HepG2 (cell line): ENCODE measurements around the gene SP140L. TPM values are rescaled to one million over a fixed set of nuclear protein-coding genes. Genes with fewer than 3 reads are reported as not detected.

Experiments
- ARID2 ChIP-seq: sonication (generic); formaldehyde crosslinking; IDR thresholded peaks from 2 replicates; pipeline ENCODE4 v1.8.1; 2022; ENCODE audit warnings: mild to moderate bottlenecking, missing genetic modification reagents, borderline replicate concordance
- EEA1 ChIP-seq: sonication (generic); formaldehyde crosslinking; IDR thresholded peaks from 2 replicates; pipeline ENCODE4 v1.5.1; 2020; ENCODE audit warnings: mild to moderate bottlenecking, missing genetic modification reagents, borderline replicate concordance
- FOXO1 ChIP-seq: sonication (generic); formaldehyde crosslinking; IDR thresholded peaks from 2 replicates; pipeline ENCODE4 v1.4.0; 2020; ENCODE audit warnings: missing genetic modification reagents
- GABPB1 ChIP-seq: IDR thresholded peaks from 2 replicates; pipeline ENCODE4 v1.6.1; 2016; ENCODE audit warnings: mild to moderate bottlenecking, missing genetic modification reagents, moderate library complexity, missing compliant biosample characterization
- HMGA1 ChIP-seq: sonication (generic); formaldehyde crosslinking; conservative IDR thresholded peaks from 2 replicates; pipeline ENCODE4 v1.4.0; 2020; ENCODE audit warnings: missing genetic modification reagents
- POLR2G ChIP-seq: fragments of 200-400 bp; formaldehyde crosslinking; IDR thresholded peaks from 2 replicates; pipeline ENCODE4 v1.6.1; 2018; ENCODE audit warnings: mild to moderate bottlenecking, low read depth, low read length, moderate library complexity
- TOE1 ChIP-seq: sonication (generic); formaldehyde crosslinking; IDR thresholded peaks from 2 replicates; pipeline ENCODE4 v1.4.0; 2020; ENCODE audit warnings: mild to moderate bottlenecking, missing genetic modification reagents
- ZFP82 ChIP-seq: sonication (generic); formaldehyde crosslinking; IDR thresholded peaks from 2 replicates; pipeline ENCODE4 v1.5.1; 2020; ENCODE audit warnings: mild to moderate bottlenecking, missing genetic modification reagents, borderline replicate concordance
- ZNF343 ChIP-seq: sonication (generic); formaldehyde crosslinking; IDR thresholded peaks from 2 replicates; pipeline ENCODE4 v1.4.0; 2020; ENCODE audit warnings: mild to moderate bottlenecking, missing genetic modification reagents
- ZNF616 ChIP-seq: sonication (generic); formaldehyde crosslinking; IDR thresholded peaks from 2 replicates; pipeline ENCODE4 v1.5.0; 2020; ENCODE audit warnings: low read depth, mild to moderate bottlenecking, missing genetic modification reagents
- ZNF619 ChIP-seq: sonication (generic); formaldehyde crosslinking; IDR thresholded peaks from 2 replicates; pipeline ENCODE4 v1.4.0; 2020; ENCODE audit warnings: mild to moderate bottlenecking, missing genetic modification reagents
- ZNF678 ChIP-seq: sonication (generic); formaldehyde crosslinking; IDR thresholded peaks from 2 replicates; pipeline ENCODE4 v1.4.0; 2020; ENCODE audit warnings: mild to moderate bottlenecking, missing genetic modification reagents
- ZNF75D ChIP-seq: sonication (generic); formaldehyde crosslinking; IDR thresholded peaks from 2 replicates; pipeline ENCODE4 v1.8.1; 2023; ENCODE audit warnings: missing genetic modification reagents, mild to moderate bottlenecking, borderline replicate concordance
- ZNF788 ChIP-seq: sonication (generic); formaldehyde crosslinking; IDR thresholded peaks from 2 replicates; pipeline ENCODE4 v1.5.0; 2020; ENCODE audit warnings: mild to moderate bottlenecking, missing genetic modification reagents, borderline replicate concordance
- ZNF83 ChIP-seq: sonication (generic); formaldehyde crosslinking; IDR thresholded peaks from 2 replicates; pipeline ENCODE4 v1.4.0; 2020; ENCODE audit warnings: missing genetic modification reagents, mild to moderate bottlenecking, borderline replicate concordance
- ZSCAN21 ChIP-seq: sonication (generic); formaldehyde crosslinking; IDR thresholded peaks from 2 replicates; pipeline ENCODE4 v1.8.0; 2022; ENCODE audit warnings: mild to moderate bottlenecking, missing genetic modification reagents, moderate library complexity, borderline replicate concordance
- polyA plus RNA-seq, 8 experiments: library from polyadenylated mRNA; depleted of rRNA in 3 of 8; stranded (reverse) in 7 of 8; unstranded in 1 of 8; fragments of >200 nt; fragmentation: Illumina TruSeq in 4 of 8; extraction: Trizol in 4 of 8; gene quantifications; 2 replicates each; pipeline versions ENCODE4 v1.2.1 to v1.2.3, GENCODE V29; 2011 to 2016; ENCODE audit warnings: low read depth in 4 of 8, missing spikeins in 1 of 8, mixed read lengths in 1 of 8; ENCODE audit not compliant: insufficient read depth in 1 of 8
- total RNA-seq, 5 experiments: library from RNA; depleted of rRNA; stranded (reverse); fragments of >200 nt; fragmentation: Illumina TruSeq; extraction: Trizol; gene quantifications; 2 replicates each; pipeline ENCODE4 v1.2.3, GENCODE V29; 2016; ENCODE audit warnings: low read depth in 1 of 5
- TF ChIP-seq, protein P1 (sequence below): sonication (generic); formaldehyde crosslinking; IDR thresholded peaks from 2 replicates; pipeline ENCODE4 v1.4.0; 2020; ENCODE audit warnings: mild to moderate bottlenecking, missing genetic modification reagents
- TF ChIP-seq, protein P2 (sequence below): IDR thresholded peaks from 2 replicates; pipeline ENCODE4 v1.6.1; 2016; ENCODE audit warnings: mild to moderate bottlenecking
- TF ChIP-seq, protein P3 (sequence below): sonication (generic); formaldehyde crosslinking; IDR thresholded peaks from 2 replicates; pipeline ENCODE4 v1.4.0; 2020; ENCODE audit warnings: mild to moderate bottlenecking, missing genetic modification reagents

The SP140L gene
- total and polyA plus RNA-seq, 2 of the 13 experiments (the other 11 are each of a cell fraction or from before 2014, with no cell fraction given): 10.9 to 17.5 TPM

DNA sequence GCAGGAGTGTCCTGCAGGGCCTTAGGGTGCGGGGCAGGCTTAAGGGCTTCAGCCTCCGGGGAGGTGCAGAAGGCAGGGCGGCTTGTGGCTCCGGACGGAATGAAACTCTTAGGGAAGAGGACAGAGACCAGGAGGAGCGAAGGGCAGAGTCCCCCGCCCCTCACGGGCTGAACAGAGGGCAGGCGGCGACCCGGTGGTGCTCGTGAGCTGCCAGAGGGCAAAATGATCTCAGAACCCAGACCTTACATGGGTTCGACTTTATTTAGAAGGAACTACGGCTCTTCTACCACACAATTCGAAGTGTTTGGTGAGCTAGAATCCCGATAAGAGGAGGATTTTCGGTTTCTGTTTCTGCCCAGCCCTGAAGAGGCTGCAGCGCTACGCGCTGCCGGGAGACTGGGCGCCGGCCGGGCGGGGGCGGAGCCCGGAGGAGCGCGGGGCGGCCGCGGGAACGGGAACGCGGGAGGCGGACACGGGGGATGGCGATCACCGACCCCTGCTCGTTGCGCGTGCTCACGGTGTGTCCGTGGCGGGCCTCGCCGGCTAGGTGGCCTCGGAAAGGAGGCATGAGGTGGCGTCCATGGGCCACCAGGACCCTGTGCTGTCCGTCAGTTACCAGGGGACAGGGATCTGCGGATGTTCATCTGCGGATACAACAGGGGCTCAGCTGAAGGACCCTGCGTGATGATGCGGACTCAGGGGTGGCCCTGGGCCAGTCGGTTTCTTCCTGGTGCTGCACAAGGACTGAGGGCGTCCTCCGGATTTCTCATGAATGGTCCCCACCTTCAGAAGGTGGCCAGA is 84.8 kb downstream of the SP140L start (continued):
- TF ChIP-seq, protein P1, sequence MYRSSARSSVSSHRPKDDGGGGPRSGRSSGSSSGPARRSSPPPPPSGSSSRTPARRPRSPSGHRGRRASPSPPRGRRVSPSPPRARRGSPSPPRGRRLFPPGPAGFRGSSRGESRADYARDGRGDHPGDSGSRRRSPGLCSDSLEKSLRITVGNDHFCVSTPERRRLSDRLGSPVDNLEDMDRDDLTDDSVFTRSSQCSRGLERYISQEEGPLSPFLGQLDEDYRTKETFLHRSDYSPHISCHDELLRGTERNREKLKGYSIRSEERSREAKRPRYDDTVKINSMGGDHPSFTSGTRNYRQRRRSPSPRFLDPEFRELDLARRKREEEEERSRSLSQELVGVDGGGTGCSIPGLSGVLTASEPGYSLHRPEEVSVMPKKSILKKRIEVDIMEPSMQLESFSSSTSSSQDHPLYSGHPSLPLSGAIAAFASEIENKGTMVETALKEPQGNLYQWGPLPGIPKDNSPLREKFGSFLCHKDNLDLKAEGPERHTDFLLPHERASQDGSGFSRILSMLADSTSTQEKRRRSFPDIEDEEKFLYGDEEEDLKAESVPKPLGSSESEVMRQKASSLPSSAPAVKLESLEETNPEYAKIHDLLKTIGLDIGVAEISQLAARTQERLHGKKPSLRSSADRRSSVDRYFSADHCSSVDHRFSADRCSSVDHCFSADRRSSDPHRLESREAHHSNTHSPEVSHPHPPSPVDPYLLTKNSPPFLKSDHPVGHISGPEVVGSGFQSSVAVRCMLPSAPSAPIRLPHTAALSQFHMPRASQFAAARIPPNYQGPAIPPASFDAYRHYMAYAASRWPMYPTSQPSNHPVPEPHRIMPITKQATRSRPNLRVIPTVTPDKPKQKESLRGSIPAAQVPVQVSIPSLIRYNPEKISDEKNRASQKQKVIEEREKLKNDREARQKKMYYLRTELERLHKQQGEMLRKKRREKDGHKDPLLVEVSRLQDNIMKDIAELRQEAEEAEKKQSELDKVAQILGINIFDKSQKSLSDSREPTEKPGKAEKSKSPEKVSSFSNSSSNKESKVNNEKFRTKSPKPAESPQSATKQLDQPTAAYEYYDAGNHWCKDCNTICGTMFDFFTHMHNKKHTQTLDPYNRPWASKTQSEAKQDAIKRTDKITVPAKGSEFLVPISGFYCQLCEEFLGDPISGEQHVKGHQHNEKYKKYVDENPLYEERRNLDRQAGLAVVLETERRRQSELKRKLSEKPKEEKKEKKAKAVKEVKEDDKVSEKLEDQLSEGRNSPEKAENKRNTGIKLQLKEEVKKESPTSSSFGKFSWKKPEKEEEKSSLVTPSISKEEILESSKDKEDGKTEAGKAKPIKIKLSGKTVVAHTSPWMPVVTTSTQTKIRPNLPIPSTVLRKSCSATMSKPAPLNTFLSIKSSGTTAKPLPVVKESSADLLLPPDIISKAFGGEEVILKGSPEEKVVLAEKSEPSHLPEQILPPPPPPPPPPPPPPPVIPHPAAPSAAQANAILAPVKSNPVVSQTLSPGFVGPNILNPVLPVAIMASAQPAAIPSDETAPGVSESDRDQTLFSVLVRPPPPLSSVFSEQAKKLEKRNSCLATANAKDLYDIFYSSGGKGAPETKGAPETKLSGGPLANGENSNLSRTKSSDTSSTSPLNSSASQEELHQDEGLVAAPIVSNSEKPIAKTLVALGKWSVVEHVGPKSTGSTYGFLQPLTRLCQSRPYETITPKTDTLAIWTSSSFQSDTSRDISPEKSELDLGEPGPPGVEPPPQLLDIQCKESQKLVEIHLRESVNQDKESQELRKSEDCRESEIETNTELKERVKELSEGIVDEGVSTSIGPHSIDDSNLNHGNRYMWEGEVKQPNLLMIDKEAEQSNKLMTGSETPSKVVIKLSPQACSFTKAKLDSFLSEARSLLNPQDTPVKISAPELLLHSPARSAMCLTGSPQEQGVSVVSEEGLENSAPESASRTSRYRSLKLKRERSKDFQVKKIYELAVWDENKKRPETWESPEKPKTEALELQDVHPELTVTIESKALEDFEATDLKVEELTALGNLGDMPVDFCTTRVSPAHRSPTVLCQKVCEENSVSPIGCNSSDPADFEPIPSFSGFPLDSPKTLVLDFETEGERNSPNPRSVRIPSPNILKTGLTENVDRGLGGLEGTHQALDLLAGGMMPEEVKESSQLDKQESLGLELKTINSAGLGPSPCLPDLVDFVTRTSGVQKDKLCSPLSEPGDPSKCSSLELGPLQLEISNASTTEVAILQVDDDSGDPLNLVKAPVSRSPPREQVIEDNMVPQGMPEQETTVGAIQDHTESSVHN (CRISPR knock-in tag): no peak
- TF ChIP-seq TOE1 (CRISPR knock-in tag) (no peak), ZNF343 (CRISPR knock-in tag) (no peak), ZNF678 (0 out of 2 replicates have a peak, but pooled peaks have one; percentile 64), HMGA1 (CRISPR knock-in tag) (no peak), POLR2G (peak; percentile 92), ARID2 (CRISPR knock-in tag) (peak; percentile 61; the same call in 1 of the 2 replicates), ZSCAN21 (CRISPR knock-in tag) (peak; percentile 70; the same call in 1 of the 2 replicates), GABPB1 (peak; percentile 69; the same call in 1 of the 2 replicates), EEA1 (CRISPR knock-in tag) (peak; percentile 85; the same call in 1 of the 2 replicates), ZNF616 (CRISPR knock-in tag) (peak; percentile 62; the same call in 1 of the 2 replicates), ZFP82 (CRISPR knock-in tag) (no peak; the same call in 1 of the 2 replicates), ZNF788 (CRISPR knock-in tag) (0 out of 2 replicates have a peak, but pooled peaks have one; percentile 71), ZNF619 (CRISPR knock-in tag) (peak; percentile 83), FOXO1 (CRISPR knock-in tag) (peak; percentile 64), ZNF83 (peak; percentile 82; the same call in 1 of the 2 replicates), ZNF75D (no peak)
- TF ChIP-seq, protein P2, sequence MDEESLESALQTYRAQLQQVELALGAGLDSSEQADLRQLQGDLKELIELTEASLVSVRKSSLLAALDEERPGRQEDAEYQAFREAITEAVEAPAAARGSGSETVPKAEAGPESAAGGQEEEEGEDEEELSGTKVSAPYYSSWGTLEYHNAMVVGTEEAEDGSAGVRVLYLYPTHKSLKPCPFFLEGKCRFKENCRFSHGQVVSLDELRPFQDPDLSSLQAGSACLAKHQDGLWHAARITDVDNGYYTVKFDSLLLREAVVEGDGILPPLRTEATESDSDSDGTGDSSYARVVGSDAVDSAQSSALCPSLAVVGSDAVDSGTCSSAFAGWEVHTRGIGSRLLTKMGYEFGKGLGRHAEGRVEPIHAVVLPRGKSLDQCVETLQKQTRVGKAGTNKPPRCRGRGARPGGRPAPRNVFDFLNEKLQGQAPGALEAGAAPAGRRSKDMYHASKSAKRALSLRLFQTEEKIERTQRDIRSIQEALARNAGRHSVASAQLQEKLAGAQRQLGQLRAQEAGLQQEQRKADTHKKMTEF (CRISPR knock-in tag): peak; percentile 78
- TF ChIP-seq, protein P3, sequence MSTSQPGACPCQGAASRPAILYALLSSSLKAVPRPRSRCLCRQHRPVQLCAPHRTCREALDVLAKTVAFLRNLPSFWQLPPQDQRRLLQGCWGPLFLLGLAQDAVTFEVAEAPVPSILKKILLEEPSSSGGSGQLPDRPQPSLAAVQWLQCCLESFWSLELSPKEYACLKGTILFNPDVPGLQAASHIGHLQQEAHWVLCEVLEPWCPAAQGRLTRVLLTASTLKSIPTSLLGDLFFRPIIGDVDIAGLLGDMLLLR (CRISPR knock-in tag): peak; percentile 58; the same call in 1 of the 2 replicates
